HPDE6-E6E7 (cell line): ENCODE results near the gene ABCG5.
A peak's percentile ranks its signal among the peaks of the same experiment; 100 is the strongest.

Experiments used
- DNase-seq: peaks from one replicate; pipeline ENCODE4 v3.0.0; 2011; ENCODE audit warnings: missing footprints; ENCODE audit errors: extremely low spot score

ABCG5 gene

DNA sequence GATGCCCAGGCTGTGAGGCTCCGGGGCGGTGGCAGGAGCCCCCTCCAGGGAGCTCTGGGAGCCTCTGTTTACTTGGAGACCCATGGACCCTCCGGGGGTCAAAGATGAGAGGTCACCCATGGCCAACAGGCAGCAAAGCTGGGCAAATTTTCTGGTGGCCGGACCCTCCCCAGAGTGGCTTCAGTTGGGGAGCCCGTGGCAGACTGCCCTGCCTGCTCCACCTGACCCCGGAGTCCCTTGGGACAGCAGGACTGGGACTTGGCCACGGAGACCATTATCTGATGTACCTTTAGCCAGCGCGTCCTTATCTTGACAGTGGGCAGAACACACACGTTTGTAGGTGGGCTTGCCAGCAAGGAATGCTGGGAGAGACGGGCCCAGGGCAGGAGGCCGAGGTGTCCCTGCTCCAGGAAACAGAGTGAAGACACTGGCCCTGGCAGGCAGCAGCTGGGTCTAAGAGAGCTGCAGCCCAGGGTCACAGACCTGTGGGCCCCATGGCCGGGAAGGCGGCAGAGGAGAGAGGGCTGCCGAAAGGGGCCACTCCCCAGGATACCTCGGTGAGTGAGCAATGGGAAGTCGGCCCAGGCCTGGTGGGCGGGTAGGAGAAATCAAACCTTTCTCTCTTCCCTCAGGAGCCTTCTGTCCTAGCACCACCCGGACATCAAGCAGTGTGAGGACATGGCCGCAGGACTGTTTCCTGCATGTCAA lies at the start of gene ABCG5, which contains the start of gene ABCG8:
TSS of gene ABCG5 (minus strand) at position 280 of the 708 bp plus-strand sequence. CDS start at position 120, 160 bp downstream.
TSS of gene ABCG8 (plus strand) at position 412 of the 708 bp plus-strand sequence. CDS start at position 495, 83 bp downstream.
- no peak for DNase-seq

GRCh38 chr2:43887176-43887575 lies 48.5 kb upstream of the ABCG5 start:
- DNase-seq, result no peak

- DNase-seq, result no peak
Measured at GRCh38 chr2:43885132-43885632, 46.5 kb upstream of the ABCG5 start.

DNA sequence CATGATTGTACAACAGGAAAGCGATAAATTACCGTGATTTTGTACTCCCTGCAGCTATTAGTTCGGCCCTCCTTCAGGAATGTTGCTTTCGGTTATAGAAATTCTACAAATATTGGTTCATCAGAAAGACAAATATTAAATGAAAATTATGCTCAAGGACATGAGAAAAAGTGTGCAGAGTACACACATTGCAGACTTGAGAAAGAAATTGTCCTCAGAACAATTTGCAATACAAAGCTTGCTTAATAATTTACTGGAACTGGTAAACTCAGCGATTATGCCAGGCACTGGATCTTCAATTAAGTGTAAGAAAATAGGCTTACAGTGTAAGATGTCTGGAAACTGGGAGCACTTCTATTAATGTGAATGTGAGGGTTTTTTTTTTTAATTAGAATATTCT lies 46.0 kb upstream of the ABCG5 start:
- DNase-seq, result no peak

GRCh38 chr2:43882312-43882711 lies 43.7 kb upstream of the ABCG5 start:
- DNase-seq, result no peak

DNA sequence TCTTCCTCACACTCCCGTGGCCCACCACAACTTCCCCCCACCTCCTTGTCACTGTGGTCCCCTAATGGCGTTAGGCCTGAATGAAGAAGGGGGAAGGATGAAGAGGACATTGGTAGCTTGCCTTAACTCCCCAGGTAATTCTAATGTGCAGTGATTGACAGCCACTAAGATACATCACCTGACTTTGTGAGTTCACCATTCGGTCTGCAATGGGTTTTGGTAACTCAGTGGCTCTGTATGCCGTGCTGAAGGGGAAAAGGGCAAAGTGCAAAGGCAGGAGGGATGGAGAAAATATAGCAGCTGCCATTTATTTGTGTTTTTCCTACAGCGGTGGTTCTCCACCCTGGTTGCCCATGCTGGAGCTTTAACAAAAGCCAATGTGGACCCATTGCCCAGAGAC lies 42.3 kb upstream of the ABCG5 start:
- no peak for DNase-seq

GRCh38 chr2:43880471-43880870 lies 41.8 kb upstream of the ABCG5 start:
- DNase-seq, result no peak

- no peak for DNase-seq
Measured at GRCh38 chr2:43879261-43879660, 40.6 kb upstream of the ABCG5 start.

DNA sequence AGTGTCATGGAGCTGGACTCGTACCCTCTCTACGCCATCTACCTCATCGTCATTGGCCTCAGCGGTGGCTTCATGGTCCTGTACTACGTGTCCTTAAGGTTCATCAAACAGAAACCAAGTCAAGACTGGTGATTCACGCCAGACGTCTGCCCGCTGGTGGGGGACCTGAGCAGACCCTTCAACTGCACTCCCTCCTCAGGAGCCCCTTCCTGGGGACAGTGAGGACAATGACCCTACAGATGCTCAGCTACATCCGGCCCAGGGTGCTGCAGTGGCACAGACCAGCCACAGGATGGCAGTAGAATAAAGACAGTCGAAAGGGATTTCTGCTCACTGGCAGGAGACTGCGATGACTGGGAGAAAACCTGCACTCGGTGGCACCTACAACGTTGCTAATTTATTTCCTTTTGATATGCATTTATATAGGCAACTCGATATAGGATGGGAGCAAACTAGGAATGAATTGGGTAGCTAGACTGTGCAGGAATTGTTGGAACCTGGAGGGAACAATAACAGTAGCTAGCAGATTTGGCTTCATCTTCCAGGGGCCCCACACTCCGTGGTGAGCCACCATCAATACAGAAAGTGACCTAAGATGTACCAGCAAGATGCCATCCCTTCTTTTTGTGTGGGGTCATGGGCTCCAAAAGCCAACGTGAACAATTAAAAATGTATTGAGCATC lies 39.3 kb upstream of the ABCG5 start:
- DNase-seq, result peak; percentile 66

GRCh38 chr2:43874776-43875451 lies 36.3 kb upstream of the ABCG5 start:
- DNase-seq, result no peak

- no peak for DNase-seq
Measured at GRCh38 chr2:43872151-43872550, 33.5 kb upstream of the ABCG5 start.

DNA sequence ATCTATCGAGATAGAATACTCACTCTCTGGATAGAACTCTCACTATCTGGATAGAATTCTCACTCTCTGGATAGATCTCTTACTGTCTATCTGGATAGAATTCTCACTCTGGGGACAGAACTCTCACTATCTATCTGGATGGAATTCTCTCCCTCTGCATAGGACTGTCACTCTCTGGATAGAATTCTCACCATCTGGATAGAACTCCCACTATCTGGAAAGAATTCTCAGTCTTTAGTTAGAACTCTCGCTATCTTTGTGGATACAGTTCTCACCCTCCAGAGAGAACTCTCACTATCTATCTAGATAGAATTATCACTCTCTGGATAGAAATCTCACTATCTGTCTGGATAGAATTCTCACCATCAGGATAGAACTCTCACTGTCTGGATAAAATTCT lies 16.7 kb upstream of the ABCG5 start:
- DNase-seq, result no peak

GRCh38 chr2:43854671-43855070 lies 16.0 kb upstream of the ABCG5 start:
- DNase-seq, result no peak

DNA sequence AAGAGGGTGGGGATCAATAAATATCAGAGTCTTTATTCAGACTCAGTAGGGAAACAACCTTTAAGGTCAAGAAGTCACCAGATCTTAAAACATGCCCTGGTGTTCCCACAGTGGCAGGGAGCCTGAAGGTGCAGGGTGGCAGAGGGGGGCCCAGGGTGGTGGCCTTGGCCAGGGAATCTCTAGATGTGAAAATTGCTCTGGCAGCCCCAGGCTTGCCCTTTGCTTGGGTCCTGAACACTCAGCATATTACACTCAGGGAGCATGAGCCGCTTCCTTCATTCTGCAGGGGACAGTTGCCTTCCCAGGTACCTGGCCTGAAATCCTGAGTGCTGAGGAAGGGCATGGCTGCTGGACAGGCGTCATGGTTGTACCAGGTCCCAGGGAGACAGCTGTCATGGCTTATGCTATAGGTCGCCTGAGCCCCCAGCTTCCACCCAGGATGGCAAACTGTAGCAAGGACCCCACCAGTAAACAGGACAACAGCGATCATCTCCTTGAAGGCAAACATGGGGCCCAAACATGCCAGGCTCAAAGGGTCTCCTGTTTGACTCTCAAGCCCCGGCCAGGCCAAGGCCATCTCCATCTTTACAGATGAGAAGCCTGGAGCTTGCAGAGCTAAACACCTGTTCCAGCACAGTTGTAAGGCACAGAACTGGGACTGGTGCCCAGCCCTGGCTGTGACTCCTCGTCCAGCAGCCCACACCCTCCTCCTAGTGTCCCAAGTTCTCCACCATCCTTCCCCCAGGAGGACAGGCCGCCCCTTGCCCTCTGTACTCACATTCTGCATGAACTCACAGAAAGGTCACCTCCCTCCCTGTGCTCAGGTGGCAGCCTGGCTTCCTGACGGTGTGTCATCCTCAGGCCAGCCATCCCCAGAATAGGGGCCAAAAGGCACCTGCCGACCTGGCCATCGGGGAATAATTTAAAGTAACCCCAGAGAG lies 14.8 kb upstream of the ABCG5 start:
- no peak for DNase-seq

DNA sequence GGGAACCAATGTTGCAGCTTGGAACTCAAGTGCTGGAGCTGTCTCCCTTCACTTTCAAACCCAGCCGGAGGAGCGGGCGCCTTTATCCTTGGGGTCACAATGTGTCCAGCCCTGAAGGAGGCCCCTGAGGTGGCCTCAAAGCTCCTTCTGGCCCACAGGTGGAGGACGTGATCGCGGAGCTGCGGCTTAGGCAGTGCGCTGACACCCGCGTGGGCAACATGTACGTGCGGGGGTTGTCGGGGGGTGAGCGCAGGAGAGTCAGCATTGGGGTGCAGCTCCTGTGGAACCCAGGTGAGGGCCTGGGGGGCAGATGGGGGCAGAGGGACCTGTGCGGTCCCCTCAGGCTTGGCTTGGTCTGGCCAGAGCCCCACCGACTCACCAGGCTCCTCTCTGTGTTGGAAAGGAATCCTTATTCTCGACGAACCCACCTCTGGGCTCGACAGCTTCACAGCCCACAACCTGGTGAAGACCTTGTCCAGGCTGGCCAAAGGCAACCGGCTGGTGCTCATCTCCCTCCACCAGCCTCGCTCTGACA lies 13.6 kb upstream of the ABCG5 start:
- no peak for DNase-seq

GRCh38 chr2:43851011-43851980 lies 12.7 kb upstream of the ABCG5 start:
- DNase-seq, result no peak

DNA sequence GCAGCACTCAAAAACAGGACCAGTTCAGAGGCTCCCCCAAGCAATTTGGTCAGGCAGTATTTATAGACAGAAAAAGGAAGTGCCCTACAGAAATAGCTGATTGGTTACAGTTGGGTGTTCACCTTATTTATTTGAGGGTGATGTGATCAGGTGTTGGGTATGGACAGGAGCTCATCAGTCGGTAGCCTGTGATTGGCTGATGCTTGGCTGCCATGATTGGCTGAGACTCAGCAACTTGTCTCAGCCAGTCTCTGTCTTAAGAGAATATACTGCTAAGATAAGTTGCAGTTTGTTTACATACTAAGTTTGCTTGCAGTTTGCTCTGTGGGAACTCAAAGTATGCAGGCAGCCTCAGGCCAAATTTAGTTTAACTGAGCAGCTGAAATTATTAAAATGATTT lies 9.6 kb upstream of the ABCG5 start:
- DNase-seq, result no peak

DNA sequence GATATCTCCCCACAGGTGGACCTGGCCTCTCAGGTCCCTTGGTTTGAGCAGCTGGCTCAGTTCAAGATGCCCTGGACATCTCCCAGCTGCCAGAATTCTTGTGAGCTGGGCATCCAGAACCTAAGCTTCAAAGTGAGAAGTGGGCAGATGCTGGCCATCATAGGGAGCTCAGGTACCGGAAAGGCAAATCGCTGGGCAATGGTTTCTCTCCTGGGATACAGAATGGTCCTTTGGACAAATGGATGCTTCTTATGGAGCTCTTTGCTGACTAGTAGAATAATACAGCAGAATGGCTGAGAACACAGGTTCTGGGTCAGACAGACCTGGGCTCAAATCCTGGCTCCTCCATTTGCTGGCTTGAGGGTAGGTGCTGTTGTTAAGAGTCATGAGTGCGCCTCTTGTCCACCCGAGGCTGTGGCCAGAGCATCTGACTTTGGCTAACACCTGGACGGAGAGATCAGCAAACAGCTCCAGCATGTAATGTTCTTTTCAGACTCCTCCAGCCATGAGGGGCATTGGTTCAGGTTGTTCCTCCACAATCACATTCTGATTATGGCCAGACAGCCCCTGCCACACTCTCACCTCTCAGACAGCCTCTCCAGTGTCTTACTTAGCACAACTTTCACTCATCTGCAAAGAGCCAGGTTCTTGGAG lies 7.6 kb upstream of the ABCG5 start:
- no peak for DNase-seq

GRCh38 chr2:43845181-43845580 lies 6.5 kb upstream of the ABCG5 start:
- no peak for DNase-seq

- no peak for DNase-seq
Measured at GRCh38 chr2:43842866-43843226, 4.2 kb upstream of the ABCG5 start.
